ENCODE results near the gene SLC9B1. TPM values are rescaled to one million over a fixed set of nuclear protein-coding genes. Genes with fewer than 3 reads are reported as not detected.
A peak's percentile ranks its signal among the peaks of the same experiment; 100 is the strongest.

Gene SLC9B1
- total and polyA plus RNA-seq, 2 of the 13 experiments (the other 11 are each of a cell fraction or from before 2014, with no cell fraction given), result 0.17 to 0.20 TPM

DNA sequence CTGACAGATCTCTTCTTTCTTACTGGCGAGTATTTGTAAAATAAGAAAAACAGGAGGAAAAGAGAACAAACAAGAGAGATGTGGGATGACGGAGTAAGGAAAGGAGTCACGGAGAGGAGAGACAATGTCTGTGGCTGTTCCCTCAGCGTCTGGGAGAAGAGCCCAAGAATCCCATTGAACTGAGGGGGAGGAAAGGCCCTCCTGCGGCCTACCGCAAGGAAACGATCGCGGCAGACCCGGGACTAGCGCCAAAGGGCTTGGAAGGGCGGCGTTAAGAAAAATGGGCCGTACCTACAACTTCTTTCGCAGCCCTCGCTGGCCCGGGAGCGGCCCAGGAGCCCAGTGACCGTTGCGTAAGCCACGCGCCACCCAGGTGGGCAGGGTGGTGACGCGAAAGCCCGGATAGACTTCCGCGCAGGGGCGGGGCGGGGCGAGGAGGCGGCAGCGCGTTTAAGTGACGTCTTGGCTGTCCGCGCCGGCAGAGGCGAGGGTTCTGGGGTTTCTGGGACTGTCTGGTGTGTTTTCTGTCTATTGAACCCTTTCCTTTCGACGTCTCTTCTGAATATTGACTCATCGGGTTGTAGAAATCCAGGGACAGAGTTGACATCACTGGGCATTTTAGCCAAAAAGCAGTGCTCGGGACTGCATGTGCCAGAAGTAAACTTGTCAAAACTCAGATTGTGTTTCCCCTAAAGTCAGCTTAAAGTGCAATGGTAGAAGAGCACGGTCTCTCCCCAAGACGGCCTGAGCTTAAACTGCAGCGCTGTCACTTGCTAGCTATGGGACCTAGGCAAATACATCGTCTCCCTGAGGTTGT is at the start of gene SLC9B1 (continued):
- TF ChIP-seq, protein P1, sequence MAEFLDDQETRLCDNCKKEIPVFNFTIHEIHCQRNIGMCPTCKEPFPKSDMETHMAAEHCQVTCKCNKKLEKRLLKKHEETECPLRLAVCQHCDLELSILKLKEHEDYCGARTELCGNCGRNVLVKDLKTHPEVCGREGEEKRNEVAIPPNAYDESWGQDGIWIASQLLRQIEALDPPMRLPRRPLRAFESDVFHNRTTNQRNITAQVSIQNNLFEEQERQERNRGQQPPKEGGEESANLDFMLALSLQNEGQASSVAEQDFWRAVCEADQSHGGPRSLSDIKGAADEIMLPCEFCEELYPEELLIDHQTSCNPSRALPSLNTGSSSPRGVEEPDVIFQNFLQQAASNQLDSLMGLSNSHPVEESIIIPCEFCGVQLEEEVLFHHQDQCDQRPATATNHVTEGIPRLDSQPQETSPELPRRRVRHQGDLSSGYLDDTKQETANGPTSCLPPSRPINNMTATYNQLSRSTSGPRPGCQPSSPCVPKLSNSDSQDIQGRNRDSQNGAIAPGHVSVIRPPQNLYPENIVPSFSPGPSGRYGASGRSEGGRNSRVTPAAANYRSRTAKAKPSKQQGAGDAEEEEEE (CRISPR knock-in tag; IDR thresholded peaks at IDR 0.05; ENCODE audit: borderline replicate concordance), result no peak
- no peak for TF ChIP-seq ZNF552 (CRISPR knock-in tag; IDR thresholded peaks at IDR 0.05; ENCODE audit: borderline replicate concordance)
- TF ChIP-seq NR2F6 (IDR thresholded peaks at IDR 0.05), result no peak
- peak; percentile 32; the same call in 1 of the 2 replicates for TF ChIP-seq NR2F6 (CRISPR knock-in tag; IDR thresholded peaks at IDR 0.05)
- peak; percentile 75; the same call in 1 of the 2 replicates for TF ChIP-seq ZFP37 (CRISPR knock-in tag; IDR thresholded peaks at IDR 0.05; ENCODE audit: borderline replicate concordance)
- peak; percentile 68; the same call in 1 of the 2 replicates for TF ChIP-seq HOXD1 (CRISPR knock-in tag; IDR thresholded peaks at IDR 0.05)
- no peak for TF ChIP-seq ZNF180 (CRISPR knock-in tag; IDR thresholded peaks at IDR 0.05; ENCODE audit: borderline replicate concordance, low read depth)
- no peak for TF ChIP-seq CHD2 (IDR thresholded peaks at IDR 0.05; ENCODE audit: low read depth, low read length)
- peak; percentile 96 for TF ChIP-seq RBM22 (optimal IDR thresholded peaks at IDR 0.05; ENCODE audit: low read length)
- TF ChIP-seq ZNF234 (CRISPR knock-in tag; conservative IDR thresholded peaks at IDR 0.05), result no peak
- TF ChIP-seq SMARCC2 (IDR thresholded peaks at IDR 0.05), result no peak
- 0 out of 2 replicates have a peak, but pooled peaks have one; percentile 54 for TF ChIP-seq THYN1 (CRISPR knock-in tag; IDR thresholded peaks at IDR 0.05; ENCODE audit: borderline replicate concordance, low read depth)
- TF ChIP-seq, protein P2, sequence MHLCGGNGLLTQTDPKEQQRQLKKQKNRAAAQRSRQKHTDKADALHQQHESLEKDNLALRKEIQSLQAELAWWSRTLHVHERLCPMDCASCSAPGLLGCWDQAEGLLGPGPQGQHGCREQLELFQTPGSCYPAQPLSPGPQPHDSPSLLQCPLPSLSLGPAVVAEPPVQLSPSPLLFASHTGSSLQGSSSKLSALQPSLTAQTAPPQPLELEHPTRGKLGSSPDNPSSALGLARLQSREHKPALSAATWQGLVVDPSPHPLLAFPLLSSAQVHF (CRISPR knock-in tag; IDR thresholded peaks at IDR 0.05), result 0 out of 2 replicates have a peak, but pooled peaks have one; percentile 59
- TF ChIP-seq, protein P3, sequence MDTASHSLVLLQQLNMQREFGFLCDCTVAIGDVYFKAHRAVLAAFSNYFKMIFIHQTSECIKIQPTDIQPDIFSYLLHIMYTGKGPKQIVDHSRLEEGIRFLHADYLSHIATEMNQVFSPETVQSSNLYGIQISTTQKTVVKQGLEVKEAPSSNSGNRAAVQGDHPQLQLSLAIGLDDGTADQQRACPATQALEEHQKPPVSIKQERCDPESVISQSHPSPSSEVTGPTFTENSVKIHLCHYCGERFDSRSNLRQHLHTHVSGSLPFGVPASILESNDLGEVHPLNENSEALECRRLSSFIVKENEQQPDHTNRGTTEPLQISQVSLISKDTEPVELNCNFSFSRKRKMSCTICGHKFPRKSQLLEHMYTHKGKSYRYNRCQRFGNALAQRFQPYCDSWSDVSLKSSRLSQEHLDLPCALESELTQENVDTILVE (CRISPR knock-in tag; IDR thresholded peaks at IDR 0.05), result no peak
- TF ChIP-seq, protein P4, sequence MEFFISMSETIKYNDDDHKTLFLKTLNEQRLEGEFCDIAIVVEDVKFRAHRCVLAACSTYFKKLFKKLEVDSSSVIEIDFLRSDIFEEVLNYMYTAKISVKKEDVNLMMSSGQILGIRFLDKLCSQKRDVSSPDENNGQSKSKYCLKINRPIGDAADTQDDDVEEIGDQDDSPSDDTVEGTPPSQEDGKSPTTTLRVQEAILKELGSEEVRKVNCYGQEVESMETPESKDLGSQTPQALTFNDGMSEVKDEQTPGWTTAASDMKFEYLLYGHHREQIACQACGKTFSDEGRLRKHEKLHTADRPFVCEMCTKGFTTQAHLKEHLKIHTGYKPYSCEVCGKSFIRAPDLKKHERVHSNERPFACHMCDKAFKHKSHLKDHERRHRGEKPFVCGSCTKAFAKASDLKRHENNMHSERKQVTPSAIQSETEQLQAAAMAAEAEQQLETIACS (CRISPR knock-in tag; IDR thresholded peaks at IDR 0.05), result peak; percentile 41; the same call in 1 of the 2 replicates
- TF ChIP-seq TMF1 (CRISPR knock-in tag; IDR thresholded peaks at IDR 0.05; ENCODE audit: low read depth), result peak; percentile 71; the same call in 1 of the 2 replicates
- TF ChIP-seq ZNF230 (CRISPR knock-in tag; IDR thresholded peaks at IDR 0.05), result peak; percentile 87
- TF ChIP-seq, protein P5, sequence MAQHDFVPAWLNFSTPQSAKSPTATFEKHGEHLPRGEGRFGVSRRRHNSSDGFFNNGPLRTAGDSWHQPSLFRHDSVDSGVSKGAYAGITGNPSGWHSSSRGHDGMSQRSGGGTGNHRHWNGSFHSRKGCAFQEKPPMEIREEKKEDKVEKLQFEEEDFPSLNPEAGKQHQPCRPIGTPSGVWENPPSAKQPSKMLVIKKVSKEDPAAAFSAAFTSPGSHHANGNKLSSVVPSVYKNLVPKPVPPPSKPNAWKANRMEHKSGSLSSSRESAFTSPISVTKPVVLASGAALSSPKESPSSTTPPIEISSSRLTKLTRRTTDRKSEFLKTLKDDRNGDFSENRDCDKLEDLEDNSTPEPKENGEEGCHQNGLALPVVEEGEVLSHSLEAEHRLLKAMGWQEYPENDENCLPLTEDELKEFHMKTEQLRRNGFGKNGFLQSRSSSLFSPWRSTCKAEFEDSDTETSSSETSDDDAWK (CRISPR knock-in tag; IDR thresholded peaks at IDR 0.05), result no peak
- TF ChIP-seq, protein P6, sequence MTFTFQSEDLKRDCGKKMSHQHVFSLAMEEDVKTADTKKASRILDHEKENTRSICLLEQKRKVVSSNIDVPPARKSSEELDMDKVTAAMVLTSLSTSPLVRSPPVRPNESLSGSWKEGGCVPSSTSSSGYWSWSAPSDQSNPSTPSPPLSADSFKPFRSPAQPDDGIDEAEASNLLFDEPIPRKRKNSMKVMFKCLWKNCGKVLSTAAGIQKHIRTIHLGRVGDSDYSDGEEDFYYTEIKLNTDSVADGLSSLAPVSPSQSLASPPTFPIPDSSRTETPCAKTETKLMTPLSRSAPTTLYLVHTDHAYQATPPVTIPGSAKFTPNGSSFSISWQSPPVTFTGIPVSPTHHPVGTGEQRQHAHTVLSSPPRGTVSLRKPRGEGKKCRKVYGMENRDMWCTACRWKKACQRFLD (CRISPR knock-in tag; IDR thresholded peaks at IDR 0.05; ENCODE audit: borderline replicate concordance), result no peak
- peak; percentile 92 for TF ChIP-seq ZSCAN21 (CRISPR knock-in tag; IDR thresholded peaks at IDR 0.05; ENCODE audit: borderline replicate concordance)
- no peak for TF ChIP-seq ZNF432 (CRISPR knock-in tag; IDR thresholded peaks at IDR 0.05; ENCODE audit: borderline replicate concordance)
- TF ChIP-seq HNRNPH1 (optimal IDR thresholded peaks at IDR 0.05; ENCODE audit: low read depth, low read length), result no peak
